ENCODE measurements around the gene CZIB. TPM values are rescaled to one million over a fixed set of nuclear protein-coding genes. Genes with fewer than 3 reads are reported as not detected.
A peak's percentile ranks its signal among the peaks of the same experiment; 100 is the strongest.

The CZIB gene
- total and polyA plus RNA-seq, 2 of the 13 experiments (the other 11 are each of a cell fraction or from before 2014, with no cell fraction given): 49.2 to 67.0 TPM

DNA sequence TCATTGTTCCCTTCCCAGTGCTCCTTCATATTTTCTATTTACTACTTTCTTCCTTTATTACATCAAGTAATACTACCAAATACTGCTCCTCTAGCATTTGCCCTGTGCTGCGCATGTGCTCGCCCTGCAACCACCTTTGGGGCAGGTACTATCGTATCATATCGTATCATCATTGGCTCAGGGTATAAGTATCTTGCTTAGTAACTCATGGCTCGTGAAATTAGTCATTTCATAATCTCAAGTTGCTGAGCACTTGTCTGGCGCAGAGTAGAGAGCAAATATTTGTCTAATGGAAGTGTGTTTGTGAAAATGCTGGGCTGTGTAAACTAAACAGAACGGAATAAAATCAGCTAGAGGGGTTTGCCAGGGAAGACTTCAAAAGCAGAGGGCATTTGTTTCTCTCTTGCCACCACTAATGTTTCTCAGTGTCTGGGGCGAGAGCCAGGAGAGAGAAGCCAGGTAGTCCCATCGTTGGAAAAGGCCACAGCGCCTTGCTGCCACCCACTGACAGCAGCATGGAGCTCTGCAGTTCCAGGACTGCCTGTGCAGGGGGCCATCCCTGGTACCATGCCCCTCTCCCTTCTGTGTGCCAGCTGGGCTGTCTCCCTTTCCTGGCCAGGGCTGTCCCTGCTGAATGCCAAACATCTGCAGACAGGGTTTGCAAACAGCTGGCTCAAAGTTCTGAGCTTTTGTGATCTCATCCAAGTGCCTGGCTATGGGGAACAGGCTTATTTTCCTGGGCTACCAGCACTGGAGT lies 43.8 kb downstream of the CZIB start (continued):
- TF ChIP-seq, protein P1, sequence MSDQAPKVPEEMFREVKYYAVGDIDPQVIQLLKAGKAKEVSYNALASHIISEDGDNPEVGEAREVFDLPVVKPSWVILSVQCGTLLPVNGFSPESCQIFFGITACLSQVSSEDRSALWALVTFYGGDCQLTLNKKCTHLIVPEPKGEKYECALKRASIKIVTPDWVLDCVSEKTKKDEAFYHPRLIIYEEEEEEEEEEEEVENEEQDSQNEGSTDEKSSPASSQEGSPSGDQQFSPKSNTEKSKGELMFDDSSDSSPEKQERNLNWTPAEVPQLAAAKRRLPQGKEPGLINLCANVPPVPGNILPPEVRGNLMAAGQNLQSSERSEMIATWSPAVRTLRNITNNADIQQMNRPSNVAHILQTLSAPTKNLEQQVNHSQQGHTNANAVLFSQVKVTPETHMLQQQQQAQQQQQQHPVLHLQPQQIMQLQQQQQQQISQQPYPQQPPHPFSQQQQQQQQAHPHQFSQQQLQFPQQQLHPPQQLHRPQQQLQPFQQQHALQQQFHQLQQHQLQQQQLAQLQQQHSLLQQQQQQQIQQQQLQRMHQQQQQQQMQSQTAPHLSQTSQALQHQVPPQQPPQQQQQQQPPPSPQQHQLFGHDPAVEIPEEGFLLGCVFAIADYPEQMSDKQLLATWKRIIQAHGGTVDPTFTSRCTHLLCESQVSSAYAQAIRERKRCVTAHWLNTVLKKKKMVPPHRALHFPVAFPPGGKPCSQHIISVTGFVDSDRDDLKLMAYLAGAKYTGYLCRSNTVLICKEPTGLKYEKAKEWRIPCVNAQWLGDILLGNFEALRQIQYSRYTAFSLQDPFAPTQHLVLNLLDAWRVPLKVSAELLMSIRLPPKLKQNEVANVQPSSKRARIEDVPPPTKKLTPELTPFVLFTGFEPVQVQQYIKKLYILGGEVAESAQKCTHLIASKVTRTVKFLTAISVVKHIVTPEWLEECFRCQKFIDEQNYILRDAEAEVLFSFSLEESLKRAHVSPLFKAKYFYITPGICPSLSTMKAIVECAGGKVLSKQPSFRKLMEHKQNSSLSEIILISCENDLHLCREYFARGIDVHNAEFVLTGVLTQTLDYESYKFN (CRISPR knock-in tag; conservative IDR thresholded peaks at IDR 0.05): peak; percentile 22; the same call in 1 of the 2 replicates
- TF ChIP-seq ARID4A (CRISPR knock-in tag; IDR thresholded peaks at IDR 0.05; ENCODE audit: borderline replicate concordance): no peak
- TF ChIP-seq MTA3 (CRISPR knock-in tag; IDR thresholded peaks at IDR 0.05): no peak
- no peak for TF ChIP-seq TARDBP (CRISPR knock-in tag; IDR thresholded peaks at IDR 0.05)
- TF ChIP-seq ATF4 (CRISPR knock-in tag; IDR thresholded peaks at IDR 0.05): 0 out of 4 replicates have a peak, but pooled peaks of 1 of the 2 experiments have one; percentile 20
- TF ChIP-seq ZNF207 (IDR thresholded peaks at IDR 0.05; ENCODE audit: borderline replicate concordance): no peak
- TF ChIP-seq ZNF484 (CRISPR knock-in tag; IDR thresholded peaks at IDR 0.05; ENCODE audit: borderline replicate concordance, low read depth): no peak
- peak; percentile 48; the same call in 1 of the 2 replicates for TF ChIP-seq ZGPAT (CRISPR knock-in tag; IDR thresholded peaks at IDR 0.05)
- TF ChIP-seq PHF8 (CRISPR knock-in tag; IDR thresholded peaks at IDR 0.05): no peak
- no peak for TF ChIP-seq REXO4 (CRISPR knock-in tag; IDR thresholded peaks at IDR 0.05; ENCODE audit: borderline replicate concordance)
- TF ChIP-seq TFDP1 (CRISPR knock-in tag; IDR thresholded peaks at IDR 0.05; ENCODE audit: borderline replicate concordance): no peak
- TF ChIP-seq ZNF761 (CRISPR knock-in tag; conservative IDR thresholded peaks at IDR 0.05): no peak
- TF ChIP-seq RORA (CRISPR knock-in tag; IDR thresholded peaks at IDR 0.05): 0 out of 2 replicates have a peak, but pooled peaks have one; percentile 53
- no peak for TF ChIP-seq ZNF317 (CRISPR knock-in tag; IDR thresholded peaks at IDR 0.05)
- no peak; the same call in 1 of the 2 replicates for TF ChIP-seq RFXAP (CRISPR knock-in tag; IDR thresholded peaks at IDR 0.05; ENCODE audit: borderline replicate concordance)
- no peak for TF ChIP-seq ZNF724P (CRISPR knock-in tag; IDR thresholded peaks at IDR 0.05; ENCODE audit: borderline replicate concordance)
- no peak for TF ChIP-seq KAT7 (CRISPR knock-in tag; IDR thresholded peaks at IDR 0.05; ENCODE audit: borderline replicate concordance)

Measured in HepG2 (cell line).